GM18867 (cell line): ENCODE data around the gene FGF14.

ENCODE experiments used
- ATAC-seq: cut with Tn5 transposase; IDR thresholded peaks from one replicate; pipeline ENCODE4 v1.9.1; 2021; ENCODE audit warnings: mild to moderate bottlenecking, moderate library complexity; ENCODE audit not compliant: unreplicated experiment

The FGF14 gene

DNA sequence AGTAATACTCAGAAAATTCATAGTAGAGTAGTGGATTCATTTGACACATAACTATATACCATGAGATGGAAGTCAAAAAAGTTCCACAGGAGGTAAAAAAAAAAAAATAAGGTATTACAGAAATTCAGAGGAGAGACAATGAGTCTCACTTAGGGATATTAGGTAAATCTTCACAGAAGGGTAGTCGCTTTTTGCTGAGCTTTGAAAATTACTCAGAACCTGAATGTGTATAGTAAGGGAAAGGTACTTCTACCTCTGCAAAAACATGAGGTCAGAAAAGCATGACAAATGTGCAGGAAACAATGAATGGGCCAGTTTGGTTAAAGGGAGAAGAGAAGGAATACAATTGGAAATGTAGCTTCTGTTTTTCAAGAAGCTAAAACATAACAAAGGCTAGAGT is 698.8 kb downstream of the FGF14 start:
- no peak for ATAC-seq

DNA sequence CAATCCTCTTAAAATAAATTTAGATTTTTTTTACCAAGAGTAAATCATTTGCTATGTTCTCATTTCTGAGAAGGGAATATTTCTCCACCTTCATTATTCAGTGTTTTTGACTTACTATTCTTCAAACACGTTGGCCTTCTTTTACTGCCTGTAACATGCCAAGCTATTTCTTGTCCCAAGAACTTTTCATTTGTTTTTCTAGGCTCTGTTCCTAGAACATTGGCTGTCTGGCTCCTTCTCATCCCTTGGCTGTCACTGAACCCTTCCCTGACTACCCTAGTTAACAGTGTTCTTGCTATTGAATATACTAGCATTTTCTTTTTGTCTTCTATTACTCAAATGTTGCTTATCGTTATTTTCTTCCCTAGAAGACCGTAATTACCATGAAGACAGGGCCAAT is 701.2 kb downstream of the FGF14 start:
- ATAC-seq: no peak

DNA sequence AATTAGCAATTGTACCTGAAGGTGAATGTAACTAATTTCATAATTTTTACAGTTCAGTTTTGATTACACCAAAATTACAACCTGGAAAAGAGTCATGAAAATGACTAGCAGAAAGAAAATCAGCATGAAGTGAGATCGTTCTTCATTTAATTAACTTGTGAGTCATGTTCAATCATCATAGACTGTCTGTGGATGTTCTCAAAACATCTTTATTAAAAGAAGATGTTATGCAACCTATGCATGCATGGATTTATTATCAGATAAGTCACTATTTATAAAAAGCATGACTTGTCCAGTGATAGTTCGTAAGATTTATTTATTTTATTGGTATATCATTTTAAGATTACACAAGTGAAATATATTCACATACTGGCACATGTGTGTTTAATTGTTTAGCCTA is 703.4 kb downstream of the FGF14 start:
- no peak for ATAC-seq

DNA sequence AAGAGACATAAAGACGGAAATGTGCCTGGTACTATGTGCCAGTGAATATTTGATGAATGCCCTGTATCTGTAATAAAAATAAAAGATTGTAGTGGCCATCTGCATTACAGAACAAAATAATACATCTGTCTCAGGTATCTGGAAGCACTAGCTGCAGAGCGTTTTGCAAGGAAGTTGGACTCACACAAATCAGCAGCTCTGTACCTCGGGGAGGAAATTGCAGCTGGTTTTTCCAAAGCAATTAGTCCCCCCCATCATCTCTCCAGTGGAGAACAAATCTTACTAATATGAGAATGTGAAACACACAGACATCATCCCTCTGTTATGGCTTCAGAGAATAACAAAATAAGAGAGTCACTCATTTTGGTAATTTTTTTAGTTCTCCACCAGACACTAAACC is 704.1 kb downstream of the FGF14 start:
- ATAC-seq: no peak

DNA sequence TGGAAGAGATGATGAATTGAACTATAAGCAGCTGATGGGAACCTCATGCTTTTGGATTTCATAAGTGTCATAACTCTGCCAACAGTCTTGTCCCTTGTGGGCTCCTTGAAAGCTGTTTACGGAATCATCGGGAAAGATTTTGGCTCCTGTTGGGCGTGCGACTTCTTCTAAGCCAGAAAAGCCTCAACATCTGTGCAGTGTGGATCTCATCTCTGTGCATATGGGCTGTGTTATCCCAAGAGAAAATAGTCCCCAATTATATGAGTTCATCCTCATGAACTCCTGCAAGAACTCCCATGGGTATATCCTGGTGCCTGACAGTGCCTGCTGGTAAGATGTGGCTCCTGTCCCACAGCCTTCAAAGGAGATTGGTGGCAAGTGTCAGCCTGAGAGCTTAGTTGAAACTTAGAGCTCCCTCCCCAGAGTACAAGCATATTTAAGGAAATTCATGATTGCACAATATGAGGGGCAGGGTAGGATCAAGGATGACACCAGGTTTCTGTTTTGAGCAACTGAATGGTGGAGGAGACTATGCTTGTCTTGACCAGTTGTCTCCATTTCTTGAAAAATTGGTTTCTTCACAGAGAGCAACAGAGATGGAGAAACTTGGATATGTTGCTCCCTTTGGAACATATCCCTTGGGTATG is 705.9 kb downstream of the FGF14 start:
- ATAC-seq: no peak

DNA sequence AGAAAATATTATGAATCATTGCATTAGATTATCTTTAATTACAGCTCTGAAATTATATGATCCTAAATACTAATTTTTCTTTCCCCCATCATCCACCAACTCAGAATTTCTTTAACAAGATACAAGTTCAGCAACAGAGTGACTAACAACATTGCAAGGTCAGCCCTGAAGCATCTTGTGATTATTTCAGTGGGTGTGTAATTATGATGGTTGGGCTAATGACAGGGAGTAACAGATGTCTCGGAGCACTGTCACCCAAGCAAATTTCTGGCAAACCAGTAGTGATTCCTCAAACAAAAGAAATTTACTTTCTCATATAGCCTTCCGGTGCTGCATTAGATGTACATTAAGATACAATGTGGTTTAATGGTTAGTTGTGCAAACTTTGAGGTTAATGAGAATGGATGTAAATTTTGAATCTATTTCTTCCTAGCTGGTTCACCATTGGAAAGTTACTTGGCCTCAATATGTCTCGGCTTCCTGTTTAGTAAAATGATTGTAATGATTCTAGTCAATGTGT is 710.4 kb downstream of the FGF14 start:
- ATAC-seq: no peak

DNA sequence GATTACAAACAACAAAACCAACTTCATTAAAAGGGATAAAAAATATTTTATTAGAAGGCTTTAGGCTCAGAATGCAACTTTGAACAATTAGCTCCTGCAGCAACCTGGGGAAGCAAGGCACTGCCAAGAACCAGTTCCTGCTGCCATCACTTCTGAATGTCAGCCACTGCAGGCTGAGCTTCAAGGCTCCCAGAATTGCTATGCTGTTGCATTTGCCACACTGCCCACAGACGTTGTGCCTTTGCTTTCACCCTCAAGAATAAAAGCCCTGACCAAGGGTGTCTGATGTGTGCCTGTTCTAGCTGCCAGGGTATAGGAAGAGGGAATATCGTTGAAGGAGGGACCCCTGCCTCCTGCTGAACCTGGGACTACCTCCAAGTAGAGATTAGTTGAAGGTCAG is 711.0 kb downstream of the FGF14 start:
- no peak for ATAC-seq

DNA sequence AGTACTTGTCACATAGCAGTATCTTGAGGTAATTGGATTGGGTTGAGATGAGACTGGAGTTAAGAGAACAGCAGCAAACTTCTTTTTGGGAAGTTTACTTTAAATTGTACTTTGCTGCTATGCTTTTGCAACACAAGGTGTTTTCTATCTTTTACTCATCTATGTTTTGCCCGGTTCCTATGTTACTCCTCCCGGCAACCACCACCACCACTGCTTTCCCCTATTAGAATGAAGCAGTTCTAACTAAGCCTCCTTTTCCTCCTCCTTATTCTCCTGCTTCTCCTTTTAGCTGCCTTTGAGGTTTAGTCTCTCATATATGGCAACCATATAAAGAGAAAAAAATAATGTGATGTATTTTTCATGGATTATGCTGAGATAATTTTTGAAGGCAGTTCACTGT is 715.8 kb downstream of the FGF14 start:
- no peak for ATAC-seq

DNA sequence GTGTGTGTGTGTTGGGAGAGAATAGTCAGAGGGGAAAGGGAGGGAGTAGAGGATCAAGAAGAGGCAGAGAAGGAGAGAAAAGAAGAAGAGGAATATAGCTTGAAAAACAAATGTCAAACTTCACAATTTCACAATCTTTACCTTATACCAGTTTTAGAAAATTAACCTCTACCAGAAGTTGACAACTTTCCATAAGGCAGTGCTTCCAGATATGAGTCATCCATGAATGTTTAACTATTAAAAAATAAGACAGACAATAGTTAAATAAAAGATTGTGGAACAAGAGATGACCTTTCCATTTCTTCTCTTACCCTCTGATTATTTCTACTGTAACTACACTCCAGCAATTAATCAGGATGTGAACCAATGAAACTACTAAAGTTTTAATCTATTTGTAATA is 720.0 kb downstream of the FGF14 start:
- ATAC-seq: no peak

DNA sequence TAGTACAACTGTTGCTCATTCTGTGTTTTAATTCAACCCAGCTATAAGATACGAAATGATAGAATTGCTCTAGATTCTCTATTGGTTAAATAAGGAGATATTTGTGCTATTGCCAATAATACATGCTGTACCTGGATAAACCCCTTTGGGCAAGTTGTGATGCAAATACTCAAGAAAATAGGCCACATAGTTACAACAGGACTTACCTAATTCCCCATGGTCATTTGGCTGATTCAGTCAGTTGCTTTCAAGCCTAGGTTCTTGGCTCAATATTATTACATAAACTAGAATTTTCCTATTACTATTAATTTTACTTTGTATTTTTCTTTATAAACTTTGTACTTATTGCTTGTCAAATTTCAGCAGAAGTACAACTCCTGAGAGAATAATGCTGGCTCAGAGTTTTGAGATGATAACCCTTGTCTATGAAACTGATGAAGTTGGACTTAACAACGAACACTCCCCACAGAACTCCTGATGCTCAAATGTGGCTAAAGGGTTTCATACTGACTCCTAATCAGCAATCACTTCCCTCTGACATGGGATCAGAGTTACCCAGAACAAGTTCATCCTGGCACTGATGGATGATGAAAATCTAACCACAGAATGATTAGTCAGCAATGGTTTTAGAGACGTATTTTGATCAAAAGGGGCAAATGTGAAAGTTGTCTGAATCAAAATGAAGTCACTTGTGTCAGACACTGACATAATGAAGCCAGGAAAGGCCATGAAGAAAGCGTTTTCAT is 728.3 kb downstream of the FGF14 start:
- ATAC-seq: no peak

DNA sequence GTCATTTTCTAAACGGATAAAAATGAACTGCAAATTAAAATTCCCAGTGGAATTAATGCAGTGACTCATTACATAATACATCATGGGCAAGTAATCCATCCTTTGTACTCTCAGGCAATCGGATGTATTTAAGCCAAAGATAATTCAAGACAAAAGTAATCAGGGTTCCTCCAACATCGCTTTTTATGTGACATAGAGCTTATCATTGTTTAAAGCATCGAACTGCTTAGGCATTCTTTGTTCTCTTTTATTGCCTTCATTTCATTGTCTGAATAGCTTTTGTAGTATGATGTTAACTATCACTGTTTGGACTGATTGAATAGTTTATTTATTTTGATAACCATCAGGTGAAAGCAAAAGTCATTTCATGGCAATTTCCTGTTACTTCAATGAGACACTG is 740.0 kb downstream of the FGF14 start:
- no peak for ATAC-seq
